ENCODE measurements around the gene ZDHHC11.

DNA sequence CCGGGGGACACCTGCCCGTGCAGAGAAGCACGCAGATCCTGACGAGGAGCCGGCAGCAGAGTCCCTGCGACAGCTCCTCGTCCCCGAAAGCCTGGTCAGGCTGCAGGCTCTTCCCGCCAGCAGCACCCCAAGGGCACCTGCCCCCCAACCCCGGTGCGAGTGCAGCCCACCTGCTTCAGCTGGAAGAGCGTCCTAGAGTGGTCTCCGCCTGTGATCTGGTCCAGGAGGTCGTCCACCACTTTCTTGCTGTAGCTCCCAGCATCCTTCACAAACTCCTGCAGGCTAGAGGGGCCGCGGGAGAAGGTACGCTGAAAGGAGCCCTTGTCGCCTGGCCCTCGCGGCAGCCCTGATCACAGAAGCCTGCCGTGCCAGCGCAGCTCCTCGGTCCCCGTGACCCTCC lies 25.1 kb upstream of the ZDHHC11 start:
- TF ChIP-seq, protein P1, sequence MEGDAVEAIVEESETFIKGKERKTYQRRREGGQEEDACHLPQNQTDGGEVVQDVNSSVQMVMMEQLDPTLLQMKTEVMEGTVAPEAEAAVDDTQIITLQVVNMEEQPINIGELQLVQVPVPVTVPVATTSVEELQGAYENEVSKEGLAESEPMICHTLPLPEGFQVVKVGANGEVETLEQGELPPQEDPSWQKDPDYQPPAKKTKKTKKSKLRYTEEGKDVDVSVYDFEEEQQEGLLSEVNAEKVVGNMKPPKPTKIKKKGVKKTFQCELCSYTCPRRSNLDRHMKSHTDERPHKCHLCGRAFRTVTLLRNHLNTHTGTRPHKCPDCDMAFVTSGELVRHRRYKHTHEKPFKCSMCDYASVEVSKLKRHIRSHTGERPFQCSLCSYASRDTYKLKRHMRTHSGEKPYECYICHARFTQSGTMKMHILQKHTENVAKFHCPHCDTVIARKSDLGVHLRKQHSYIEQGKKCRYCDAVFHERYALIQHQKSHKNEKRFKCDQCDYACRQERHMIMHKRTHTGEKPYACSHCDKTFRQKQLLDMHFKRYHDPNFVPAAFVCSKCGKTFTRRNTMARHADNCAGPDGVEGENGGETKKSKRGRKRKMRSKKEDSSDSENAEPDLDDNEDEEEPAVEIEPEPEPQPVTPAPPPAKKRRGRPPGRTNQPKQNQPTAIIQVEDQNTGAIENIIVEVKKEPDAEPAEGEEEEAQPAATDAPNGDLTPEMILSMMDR (optimal IDR thresholded peaks at IDR 0.05 in 1 of 3, IDR thresholded peaks at IDR 0.05 in 1 of 3, conservative IDR thresholded peaks at IDR 0.05 in 1 of 3; ENCODE audit: extremely low read depth in 1 of 3, insufficient read depth in 2 of 3, low read length in 3 of 3): no peak
- TF ChIP-seq EZH2 (IDR thresholded peaks at IDR 0.05; ENCODE audit: low read length): no peak

All from keratinocyte (primary cell).